Astrocyte of the spinal cord (primary cell): ENCODE results near the gene CXCR2.

ENCODE experiments used
- DNase-seq: peaks from one replicate; pipeline ENCODE4 v3.0.0; 2011; ENCODE audit warnings: low read depth, low spot score
- H3K4me3 ChIP-seq: 2 replicates; pipeline ENCODE4 v1.5.1; 2011; ENCODE audit warnings: low read depth, mild to moderate bottlenecking, low read length, moderate library complexity
- in situ Hi-C: cut with HindIII; loops from 2 replicates; pipeline ENCODE4 v1.10.0; 2017; ENCODE audit warnings: low sequenced_read_pairs
- TF ChIP-seq, protein P1 (sequence below): IDR thresholded peaks from 2 replicates; pipeline ENCODE4 v1.5.1; 2012; ENCODE audit warnings: low read depth, mild to moderate bottlenecking, low read length, inconsistent platforms

Gene CXCR2

DNA sequence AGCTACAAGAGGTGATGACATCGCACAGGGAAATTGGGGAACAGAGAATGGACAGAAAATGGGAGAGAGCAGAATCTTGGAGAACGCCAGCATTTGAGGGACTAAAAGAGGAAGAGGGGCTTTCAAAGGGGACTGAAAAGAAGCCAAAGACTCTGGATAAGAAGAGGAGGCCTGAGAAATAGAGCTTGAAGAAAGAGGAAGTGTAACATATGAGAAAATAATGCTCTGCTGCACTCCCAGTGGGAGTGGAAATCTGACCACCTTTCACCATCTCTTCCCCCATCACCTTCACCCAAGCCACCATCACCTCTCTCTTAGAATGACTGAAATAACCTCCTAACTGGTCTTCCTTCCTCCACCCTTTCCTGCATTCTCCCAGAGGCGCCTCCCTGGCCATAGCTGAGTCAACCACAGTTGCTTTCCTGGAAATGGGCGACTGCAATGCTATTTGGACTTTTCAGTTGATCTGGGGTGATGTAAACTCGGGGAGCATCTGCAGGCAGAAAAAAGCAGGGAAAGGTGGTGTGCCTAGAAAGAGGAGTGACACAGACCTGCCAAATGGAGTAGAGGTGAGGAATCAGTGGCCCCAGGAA is 24.1 kb downstream of the CXCR2 start:
- in situ Hi-C loops = no loop called here
- no peak for DNase-seq
- TF ChIP-seq, protein P1, sequence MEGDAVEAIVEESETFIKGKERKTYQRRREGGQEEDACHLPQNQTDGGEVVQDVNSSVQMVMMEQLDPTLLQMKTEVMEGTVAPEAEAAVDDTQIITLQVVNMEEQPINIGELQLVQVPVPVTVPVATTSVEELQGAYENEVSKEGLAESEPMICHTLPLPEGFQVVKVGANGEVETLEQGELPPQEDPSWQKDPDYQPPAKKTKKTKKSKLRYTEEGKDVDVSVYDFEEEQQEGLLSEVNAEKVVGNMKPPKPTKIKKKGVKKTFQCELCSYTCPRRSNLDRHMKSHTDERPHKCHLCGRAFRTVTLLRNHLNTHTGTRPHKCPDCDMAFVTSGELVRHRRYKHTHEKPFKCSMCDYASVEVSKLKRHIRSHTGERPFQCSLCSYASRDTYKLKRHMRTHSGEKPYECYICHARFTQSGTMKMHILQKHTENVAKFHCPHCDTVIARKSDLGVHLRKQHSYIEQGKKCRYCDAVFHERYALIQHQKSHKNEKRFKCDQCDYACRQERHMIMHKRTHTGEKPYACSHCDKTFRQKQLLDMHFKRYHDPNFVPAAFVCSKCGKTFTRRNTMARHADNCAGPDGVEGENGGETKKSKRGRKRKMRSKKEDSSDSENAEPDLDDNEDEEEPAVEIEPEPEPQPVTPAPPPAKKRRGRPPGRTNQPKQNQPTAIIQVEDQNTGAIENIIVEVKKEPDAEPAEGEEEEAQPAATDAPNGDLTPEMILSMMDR = no peak
- no peak overlapping the region for H3K4me3 ChIP-seq

DNA sequence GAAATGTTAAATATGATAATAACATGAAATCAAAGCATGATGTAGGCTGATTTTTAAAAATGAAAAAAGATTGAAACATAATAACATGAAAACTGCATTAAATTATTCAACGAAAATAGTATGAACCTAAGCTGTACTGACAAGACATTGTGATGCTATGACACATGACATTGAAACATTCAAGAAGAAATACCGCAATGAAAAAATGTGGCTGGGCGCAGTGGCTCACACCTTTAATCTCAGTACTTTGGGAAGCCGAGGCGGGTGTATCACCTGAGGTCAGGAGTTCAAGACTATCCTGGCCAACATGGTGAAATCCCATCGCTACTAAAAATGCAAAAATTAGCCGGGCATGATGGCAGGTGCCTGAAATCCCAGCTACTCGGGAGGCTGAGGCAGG is 26.3 kb downstream of the CXCR2 start:
- H3K4me3 ChIP-seq = no peak overlapping the region
- TF ChIP-seq, protein P1 = no peak
- no peak for DNase-seq
- in situ Hi-C loops = no loop called here

DNA sequence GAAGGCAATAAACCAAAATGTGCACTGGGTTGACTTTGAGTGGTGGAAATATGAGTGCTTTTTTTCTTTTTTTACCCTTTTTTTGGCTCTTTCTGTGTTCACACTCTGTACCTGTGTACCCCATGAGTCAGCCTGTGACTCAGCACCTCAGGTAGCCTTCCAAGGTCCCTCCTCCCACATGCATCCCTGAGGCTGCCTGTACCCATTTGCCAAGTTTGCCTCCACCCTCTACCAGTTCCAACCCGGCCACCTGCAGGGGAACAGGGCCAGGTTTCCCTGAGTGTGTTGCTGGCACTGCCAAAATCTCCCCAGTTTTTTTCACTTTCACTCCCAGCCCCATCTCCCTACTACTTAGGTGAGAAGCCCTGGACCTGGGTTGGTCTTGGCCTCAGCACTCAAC is 26.9 kb downstream of the CXCR2 start:
- no peak for DNase-seq
- H3K4me3 ChIP-seq = no peak overlapping the region
- TF ChIP-seq, protein P1 = no peak
- in situ Hi-C loops = no loop called here

DNA sequence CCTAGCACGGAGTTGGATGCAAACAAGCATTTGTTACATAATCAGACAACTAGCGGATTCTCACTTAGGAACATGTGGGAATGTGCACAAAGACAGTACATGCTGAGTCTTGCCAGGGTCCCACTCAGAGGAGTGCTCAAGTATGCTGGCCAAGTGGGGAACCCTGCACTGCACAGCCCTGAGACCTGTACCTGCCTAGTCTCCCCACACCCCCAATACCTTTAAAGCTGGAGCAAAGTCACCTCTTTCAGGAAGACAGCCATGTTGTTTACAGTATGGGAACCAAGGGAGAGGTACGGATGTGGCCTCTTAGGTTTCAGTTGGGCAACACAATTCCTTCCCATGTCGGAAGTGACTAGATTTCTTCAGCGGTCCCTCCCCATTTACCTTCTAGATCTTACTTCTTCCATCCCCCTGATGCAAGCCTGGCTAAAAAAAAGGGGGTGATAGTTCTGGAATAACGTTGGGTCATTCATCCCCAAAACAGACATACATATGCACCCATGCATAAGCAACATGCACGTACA is 30.2 kb downstream of the CXCR2 start:
- no peak for DNase-seq
- H3K4me3 ChIP-seq = no peak overlapping the region
- TF ChIP-seq, protein P1 = no peak
- in situ Hi-C loops = no loop called here

DNA sequence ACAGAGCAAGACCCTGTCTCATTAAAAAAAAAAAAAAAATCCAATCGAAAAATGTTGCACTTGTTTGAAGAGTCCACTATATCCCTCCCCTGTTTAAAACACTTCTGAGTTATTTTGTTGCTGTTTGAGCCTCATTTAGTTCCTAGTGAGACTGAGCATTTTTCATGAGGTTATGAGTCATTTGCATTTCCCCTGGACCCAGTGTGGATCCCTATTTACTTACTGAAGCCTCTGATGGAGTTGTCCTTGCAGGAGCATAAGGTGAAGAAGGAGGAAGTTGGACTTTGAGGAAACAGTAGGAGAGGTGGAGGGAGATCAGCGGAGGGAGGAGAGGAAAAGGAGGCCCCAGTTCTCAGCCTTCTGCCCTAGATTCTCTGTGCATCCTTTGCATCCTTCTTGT is 35.8 kb downstream of the CXCR2 start:
- in situ Hi-C loops = no loop called here
- TF ChIP-seq, protein P1 = no peak
- no peak overlapping the region for H3K4me3 ChIP-seq
- no peak for DNase-seq

DNA sequence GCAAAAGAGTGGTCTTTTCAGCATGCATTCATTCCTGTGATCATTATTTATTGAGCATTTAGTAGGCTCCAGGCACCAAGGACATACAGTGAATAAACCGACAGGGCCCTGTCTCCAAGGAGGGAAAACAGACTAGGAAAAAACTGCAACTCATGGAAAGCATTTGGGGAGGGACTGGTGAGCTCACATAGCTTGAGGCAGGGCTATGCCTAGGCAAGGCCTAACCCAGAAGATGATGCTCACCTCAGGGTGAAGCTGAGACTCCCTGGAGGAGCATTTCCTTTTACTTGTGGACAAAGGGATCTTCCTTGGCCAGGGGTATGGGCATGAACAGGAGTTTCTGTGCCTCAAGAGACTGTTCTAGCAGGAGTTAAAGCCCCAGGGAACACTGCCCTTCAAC is 37.0 kb downstream of the CXCR2 start:
- H3K4me3 ChIP-seq = no peak overlapping the region
- DNase-seq = no peak
- in situ Hi-C loops = no loop called here
- TF ChIP-seq, protein P1 = no peak
